Common myeloid progenitor, CD34-positive (primary cell): ENCODE measurements around the gene LOXL1.

ENCODE experiments used
- CTCF ChIA-PET: fragments of 350-600 bp; sonication (Branson Sonifier 250); formaldehyde crosslinking; loops from one replicate; lab custom pipeline; 2021; ENCODE audit warnings: antibody characterized with exemption; lab: Charles Lee
- POLR2A ChIA-PET: fragments of 350-600 bp; sonication (Branson Sonifier 250); formaldehyde crosslinking; loops from one replicate; lab custom pipeline; 2021; ENCODE audit warnings: antibody characterized with exemption; lab: Charles Lee
- DNase-seq, 3 donors: peaks; one replicate each; pipeline versions ENCODE4 v3.0.0 to v3.0.0-alpha.2; 2013
- H3K27ac ChIP-seq, 2 experiments: 1 replicate in 1 of 2; 2 replicates in 1 of 2; pipeline ENCODE4 v1.7.0; 2013; ENCODE audit warnings: inconsistent platforms in 2 of 2, low read length in 2 of 2, mild to moderate bottlenecking in 2 of 2, low read depth in 1 of 2, moderate library complexity in 1 of 2; ENCODE audit not compliant: severe bottlenecking in 2 of 2, insufficient read depth in 1 of 2, poor library complexity in 1 of 2
- H3K27me3 ChIP-seq, 5 experiments: replicated peaks in 2 of 5; 1 replicate in 3 of 5; 2 replicates in 2 of 5; pipeline versions ENCODE4 v1.6.1 to v1.7.0; 2013; ENCODE audit warnings: low read length in 4 of 5, mild to moderate bottlenecking in 2 of 5, moderate library complexity in 2 of 5, inconsistent platforms in 1 of 5; ENCODE audit not compliant: insufficient read depth in 5 of 5, control insufficient read depth in 4 of 5
- H3K36me3 ChIP-seq, 4 experiments: 1 replicate in 2 of 4; 2 replicates in 2 of 4; pipeline versions ENCODE4 v1.6.1 to v1.7.0; 2013; ENCODE audit warnings: low read length in 3 of 4, control low read depth in 1 of 4, mild to moderate bottlenecking in 1 of 4; ENCODE audit not compliant: control insufficient read depth in 4 of 4, insufficient read depth in 4 of 4
- H3K4me1 ChIP-seq, 4 experiments: 1 replicate in 3 of 4; 2 replicates in 1 of 4; pipeline versions ENCODE4 v1.6.1 to v1.7.1; 2013; ENCODE audit warnings: low read length in 3 of 4, mild to moderate bottlenecking in 3 of 4, control low read depth in 1 of 4, inconsistent platforms in 1 of 4, moderate library complexity in 1 of 4; ENCODE audit not compliant: control insufficient read depth in 4 of 4, insufficient read depth in 4 of 4; ENCODE audit errors: control extremely low read depth in 1 of 4
- H3K4me3 ChIP-seq, 7 experiments: 1 replicate in 4 of 7; 2 replicates in 3 of 7; pipeline versions ENCODE4 v1.5.1 to v1.7.0; 2013; ENCODE audit warnings: mild to moderate bottlenecking in 7 of 7, low read length in 6 of 7, moderate library complexity in 6 of 7, inconsistent platforms in 2 of 7, low read depth in 2 of 7, control low read depth in 1 of 7; ENCODE audit not compliant: insufficient read depth in 4 of 7, control insufficient read depth in 1 of 7; ENCODE audit errors: extremely low read depth in 1 of 7
- H3K9me3 ChIP-seq, 5 experiments: 1 replicate in 4 of 5; 2 replicates in 1 of 5; pipeline versions ENCODE4 v1.6.1 to v1.7.1; 2013; ENCODE audit warnings: low read length in 4 of 5, mild to moderate bottlenecking in 2 of 5, inconsistent platforms in 1 of 5, low read depth in 1 of 5, moderate library complexity in 1 of 5; ENCODE audit not compliant: control insufficient read depth in 4 of 5, insufficient read depth in 2 of 5; ENCODE audit errors: control extremely low read depth in 1 of 5
- WGBS: methylation state at CpG from one replicate; pipeline ENCODE4 v1.1.5; 2013; ENCODE audit not compliant: insufficient coverage; 5-methylcytosine and 5-hydroxymethylcytosine counted together

LOXL1 gene

GRCh38 chr15:73986055-73986775, 60.0 kb downstream of the LOXL1 start:
- WGBS, result 66% methylated on average over 5 of the region's 7 CpGs
- ChIA-PET POLR2A (no interaction called here), CTCF (interaction anchor here (1.1 to 11.1 kb wide), 4 partner anchors 9 to 21 kb away, joined by 4 to 96 read pairs (median 8); partner anchors contain the start of gene PML)
- H3K36me3 ChIP-seq, result peaks cover 0 to 3% (median 0%) of the 10 kb centered on the region in 4 experiments
- no peak overlapping the region for H3K4me3 ChIP-seq
- peaks cover 18 to 84% (median 73%) of the 10 kb centered on the region in 4 experiments for H3K4me1 ChIP-seq
- no peak for DNase-seq
- no peaks in the 10 kb centered on the region for H3K27me3 ChIP-seq
- H3K9me3 ChIP-seq, result no peaks in the 10 kb centered on the region
- no peak overlapping the region for H3K27ac ChIP-seq

GRCh38 chr15:73986776-73987056, 60.5 kb downstream of the LOXL1 start:
- Histone ChIP-seq H3K9me3 (no peaks in the 10 kb centered on the region), H3K27me3 (no peaks in the 10 kb centered on the region), H3K4me1 (peaks cover 15 to 84% (median 73%) of the 10 kb centered on the region in 4 experiments), H3K27ac (no peak overlapping the region), H3K36me3 (peaks cover 0 to 3% (median 0%) of the 10 kb centered on the region in 4 experiments), H3K4me3 (no peak overlapping the region)
- POLR2A ChIA-PET, result no interaction called here
- CTCF ChIA-PET, result interaction anchor here (1.1 to 11.1 kb wide), 3 partner anchors 8 to 18 kb away, joined by 5 to 96 read pairs (median 12); partner anchors contain the start of gene PML
- no peak for DNase-seq
- WGBS, result 100% methylated on average over 1 of the region's 1 CpG

- Histone ChIP-seq H3K9me3 (no peaks in the 10 kb centered on the region), H3K27ac (no peak overlapping the region), H3K4me3 (no peak overlapping the region), H3K27me3 (no peaks in the 10 kb centered on the region), H3K36me3 (peaks cover 0 to 3% (median 0%) of the 10 kb centered on the region in 4 experiments), H3K4me1 (peaks cover 12 to 80% (median 71%) of the 10 kb centered on the region in 4 experiments)
- WGBS, result 96% methylated on average over 3 of the region's 4 CpGs
- ChIA-PET POLR2A (no interaction called here), CTCF (interaction anchor here (0.7 to 11.1 kb wide), 4 partner anchors 9 to 62 kb away, joined by 3 to 96 read pairs (median 4); no protein-coding TSS in a partner anchor)
- no peak for DNase-seq
These were observed 61.0 kb downstream of the LOXL1 start for GRCh38 chr15:73987250-73987649.

- no peaks in the 10 kb centered on the region for H3K9me3 ChIP-seq
- POLR2A ChIA-PET, result no interaction called here
- 69% methylated on average over 8 of the region's 9 CpGs for WGBS
- CTCF ChIA-PET, result interaction anchor here (0.5 to 11.1 kb wide), 4 partner anchors 8 to 131 kb away, joined by 3 to 96 read pairs (median 4); no protein-coding TSS in a partner anchor
- H3K4me1 ChIP-seq, result peaks cover 11 to 80% (median 71%) of the 10 kb centered on the region in 4 experiments
- H3K27ac ChIP-seq, result no peak overlapping the region
- H3K27me3 ChIP-seq, result no peaks in the 10 kb centered on the region
- H3K36me3 ChIP-seq, result peaks cover 0 to 3% (median 0%) of the 10 kb centered on the region in 4 experiments
- DNase-seq, result peak in 2 of 3 donors; percentile 67 to 71
- peak overlapping the region in 1 of 7 experiments; percentile 17 for H3K4me3 ChIP-seq
These were observed 61.6 kb downstream of the LOXL1 start for GRCh38 chr15:73987681-73988444.

- WGBS, result 99% methylated on average over 13 of the region's 13 CpGs
These were observed 62.2 kb downstream of the LOXL1 start for GRCh38 chr15:73988445-73988969.

GRCh38 chr15:73989001-73989798, 62.9 kb downstream of the LOXL1 start:
- peaks cover 6 to 80% (median 71%) of the 10 kb centered on the region in 4 experiments for H3K4me1 ChIP-seq
- no peak overlapping the region for H3K4me3 ChIP-seq
- no peak overlapping the region for H3K27ac ChIP-seq
- DNase-seq, result no peak
- ChIA-PET CTCF (interaction anchor here (0.6 to 11.1 kb wide), 3 partner anchors 15 to 38 kb away, joined by 3 to 96 read pairs (median 3); no protein-coding TSS in a partner anchor), POLR2A (no interaction called here)
- no peaks in the 10 kb centered on the region for H3K9me3 ChIP-seq
- no peaks in the 10 kb centered on the region for H3K27me3 ChIP-seq
- 88% methylated on average over 9 of the region's 9 CpGs for WGBS
- peaks cover 0 to 3% (median 0%) of the 10 kb centered on the region in 4 experiments for H3K36me3 ChIP-seq

More at GRCh38 chr15:73988445-73988969, 62.2 kb downstream of the LOXL1 start:
- Histone ChIP-seq H3K36me3 (peaks cover 0 to 3% (median 0%) of the 10 kb centered on the region in 4 experiments), H3K9me3 (no peaks in the 10 kb centered on the region), H3K4me3 (peak overlapping the region in 1 of 7 experiments; percentile 17), H3K27ac (no peak overlapping the region), H3K27me3 (no peaks in the 10 kb centered on the region), H3K4me1 (peaks cover 7 to 80% (median 71%) of the 10 kb centered on the region in 4 experiments)
- CTCF ChIA-PET, result interaction anchor here (0.5 to 11.1 kb wide), 4 partner anchors 8 to 130 kb away, joined by 3 to 96 read pairs (median 4); no protein-coding TSS in a partner anchor
- no peak for DNase-seq
- POLR2A ChIA-PET, result no interaction called here
